HEK293T (cell line): Measurements from ENCODE around the gene CA7.

Experiments
- BHLHE40 ChIP-seq: fragments of 450-650 bp; IDR thresholded peaks from 2 replicates; pipeline ENCODE4 v1.6.1; 2016; ENCODE audit warnings: mild to moderate bottlenecking, moderate library complexity, borderline replicate concordance
- ELF4 ChIP-seq: fragments of 450-650 bp; IDR thresholded peaks from 2 replicates; pipeline ENCODE4 v1.6.1; 2017; ENCODE audit warnings: antibody characterized with exemption
- FOXA1 ChIP-seq: fragments of 450-650 bp; IDR thresholded peaks from 2 replicates; pipeline ENCODE4 v1.6.1; 2016; ENCODE audit warnings: mild to moderate bottlenecking
- FOXK2 ChIP-seq: fragments of 450-650 bp; IDR thresholded peaks from 2 replicates; pipeline ENCODE4 v1.6.1; 2016; ENCODE audit warnings: mild to moderate bottlenecking
- FOXM1 ChIP-seq: fragments of 450-650 bp; IDR thresholded peaks from 2 replicates; pipeline ENCODE4 v1.6.1; 2017; ENCODE audit warnings: mild to moderate bottlenecking, borderline replicate concordance
- HDGF ChIP-seq: fragments of 450-650 bp; IDR thresholded peaks from 2 replicates; pipeline ENCODE4 v1.6.1; 2017; ENCODE audit warnings: antibody characterized with exemption, borderline replicate concordance
- L3MBTL2 ChIP-seq: fragments of 450-650 bp; conservative IDR thresholded peaks from 2 replicates; pipeline ENCODE4 v1.6.1; 2016; ENCODE audit warnings: mild to moderate bottlenecking
- LEF1 ChIP-seq: fragments of 450-650 bp; IDR thresholded peaks from 2 replicates; pipeline ENCODE4 v1.6.1; 2017; ENCODE audit warnings: mild to moderate bottlenecking, borderline replicate concordance
- NFRKB ChIP-seq: fragments of 450-650 bp; IDR thresholded peaks from 2 replicates; pipeline ENCODE4 v1.6.1; 2016; ENCODE audit warnings: mild to moderate bottlenecking, moderate library complexity
- PKNOX1 ChIP-seq: fragments of 450-650 bp; IDR thresholded peaks from 2 replicates; pipeline ENCODE4 v1.6.1; 2016
- SP1 ChIP-seq: fragments of 450-650 bp; IDR thresholded peaks from 2 replicates; pipeline ENCODE4 v1.6.1; 2017
- TARDBP ChIP-seq: fragments of 450-650 bp; IDR thresholded peaks from 2 replicates; pipeline ENCODE4 v1.6.1; 2016

DNA sequence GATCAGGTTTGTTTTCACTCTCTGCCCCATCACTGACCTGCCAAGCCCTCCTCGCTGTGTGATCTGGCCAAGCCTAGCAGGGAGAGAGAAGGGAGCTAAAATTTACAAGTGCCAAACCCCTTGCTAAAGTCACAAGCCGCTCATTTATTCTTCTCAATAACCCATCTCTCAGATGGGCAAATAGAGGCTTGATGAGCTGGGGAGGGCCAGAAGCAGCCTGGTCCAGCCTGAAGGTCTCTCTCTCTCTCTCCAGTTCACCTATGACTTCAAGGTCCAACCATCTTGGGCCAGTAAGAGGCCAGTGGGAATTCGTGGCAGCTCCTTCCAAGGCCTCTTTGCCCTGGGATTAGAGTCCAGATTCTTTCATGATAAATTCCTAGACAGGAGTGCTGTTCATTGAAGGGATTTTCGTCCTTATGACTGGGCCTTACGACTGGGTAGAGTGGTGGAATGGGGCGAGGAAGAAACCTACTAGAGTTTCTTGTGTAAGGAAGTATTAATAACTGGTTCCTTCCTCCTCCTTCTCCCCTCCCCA, 3.4 kb downstream of the CA7 start:
- no peak for TF ChIP-seq BHLHE40
- no peak for TF ChIP-seq FOXK2
- no peak for TF ChIP-seq LEF1
- TF ChIP-seq HDGF, result no peak
- no peak for TF ChIP-seq PKNOX1
- TF ChIP-seq FOXA1, result no peak
- no peak for TF ChIP-seq SP1
- TF ChIP-seq NFRKB, result no peak
- TF ChIP-seq FOXM1, result no peak
- TF ChIP-seq ELF4, result no peak
- no peak for TF ChIP-seq L3MBTL2
- TF ChIP-seq TARDBP, result no peak
